Left ventricle myocardium inferior (tissue), 1 donor: Measurements from ENCODE around the gene KCNMA1. TPM values are rescaled to one million over a fixed set of nuclear protein-coding genes. Genes with fewer than 3 reads are reported as not detected.

ENCODE experiments used
- DNase-seq: peaks from one replicate; pipeline ENCODE4 v3.0.0-alpha.2; 2020
- H3K27ac ChIP-seq: fragments of 200-600 bp; replicated peaks from 2 replicates; pipeline ENCODE4 v1.8.0; 2021
- H3K27me3 ChIP-seq: fragments of 200-600 bp; 2 replicates; pipeline ENCODE4 v1.8.0; 2021; ENCODE audit warnings: low read depth
- H3K36me3 ChIP-seq: fragments of 200-600 bp; 2 replicates; pipeline ENCODE4 v1.8.0; 2021
- H3K4me1 ChIP-seq: fragments of 200-600 bp; 2 replicates; pipeline ENCODE4 v1.8.0; 2021
- H3K4me3 ChIP-seq: fragments of 200-600 bp; 2 replicates; pipeline ENCODE4 v1.8.0; 2021; ENCODE audit warnings: mild to moderate bottlenecking, moderate library complexity
- H3K9me3 ChIP-seq: fragments of 200-600 bp; replicated peaks from 2 replicates; pipeline ENCODE4 v1.8.0; 2021
- CTCF ChIP-seq: fragments of 200-600 bp; IDR thresholded peaks from 2 replicates; pipeline ENCODE4 v1.8.0; 2021; ENCODE audit warnings: antibody characterized with exemption, mild to moderate bottlenecking, borderline replicate concordance
- intact Hi-C: fragments of 100-400 bp; cut with micrococcal nuclease; formaldehyde crosslinking; loops from one replicate; pipeline ENCODE4 v1.11.0; 2022
- total RNA-seq: library from RNA; stranded (reverse); fragmentation: NEBNext Ultra II Directional; extraction: Animal tissue kit (Norgen Biotek cat#: 25700); gene quantifications from one replicate; pipeline ENCODE4 v1.2.1, GENCODE V29; 2021
- donor health status: DM: no; HTN: yes; CAD: no; lungs with severe emphysema.

KCNMA1 gene
- total RNA-seq, 1 donor from 2014 or later, result 1.8 TPM

GRCh38 chr10:77248104-77248790 is 389.4 kb downstream of the KCNMA1 start:
- H3K4me1 ChIP-seq, result peaks cover 3% of the 10 kb centered on the region
- no peak overlapping the region for H3K4me3 ChIP-seq
- H3K27me3 ChIP-seq, result peaks cover 48% of the 10 kb centered on the region
- intact Hi-C loops, result no loop called here
- H3K9me3 ChIP-seq, result no peaks in the 10 kb centered on the region
- H3K36me3 ChIP-seq, result no peaks in the 10 kb centered on the region
- TF ChIP-seq CTCF, result no peak
- H3K27ac ChIP-seq, result no peak overlapping the region
- no peak for DNase-seq

- Histone ChIP-seq H3K9me3 (no peaks in the 10 kb centered on the region), H3K4me1 (peaks cover 7% of the 10 kb centered on the region), H3K36me3 (no peaks in the 10 kb centered on the region), H3K4me3 (no peak overlapping the region), H3K27me3 (peaks cover 48% of the 10 kb centered on the region), H3K27ac (no peak overlapping the region)
- DNase-seq, result no peak
- no peak for TF ChIP-seq CTCF
- intact Hi-C loops, result no loop called here
These were observed 390.3 kb downstream of the KCNMA1 start for GRCh38 chr10:77247031-77247990.

GRCh38 chr10:77245953-77246352 is 391.7 kb downstream of the KCNMA1 start:
- Histone ChIP-seq H3K9me3 (no peaks in the 10 kb centered on the region), H3K27me3 (peaks cover 46% of the 10 kb centered on the region), H3K4me1 (peaks cover 7% of the 10 kb centered on the region), H3K27ac (no peak overlapping the region), H3K36me3 (no peaks in the 10 kb centered on the region), H3K4me3 (no peak overlapping the region)
- intact Hi-C loops, result no loop called here
- DNase-seq, result no peak
- TF ChIP-seq CTCF, result no peak

- Histone ChIP-seq H3K4me3 (no peak overlapping the region), H3K27ac (no peak overlapping the region), H3K4me1 (peaks cover 7% of the 10 kb centered on the region), H3K27me3 (peaks cover 39% of the 10 kb centered on the region), H3K9me3 (no peaks in the 10 kb centered on the region), H3K36me3 (no peaks in the 10 kb centered on the region)
- TF ChIP-seq CTCF, result no peak
- no peak for DNase-seq
- intact Hi-C loops, result no loop called here
These were observed 392.9 kb downstream of the KCNMA1 start for GRCh38 chr10:77244746-77245145.

- Histone ChIP-seq H3K4me3 (no peak overlapping the region), H3K36me3 (no peaks in the 10 kb centered on the region), H3K27ac (no peak overlapping the region), H3K27me3 (peaks cover 35% of the 10 kb centered on the region), H3K4me1 (peaks cover 7% of the 10 kb centered on the region), H3K9me3 (no peaks in the 10 kb centered on the region)
- DNase-seq, result no peak
- intact Hi-C loops, result no loop called here
- TF ChIP-seq CTCF, result no peak
These were observed 393.3 kb downstream of the KCNMA1 start for GRCh38 chr10:77244286-77244685.
